OCI-M2 (cell line): ENCODE results near the gene FANCL.
"Not testable (repeated sequence)": the region's sequence is repeated elsewhere in the genome, so short reads cannot be mapped to it uniquely, and the experiment has no call there.

Experiments used
- DNase-seq: peaks from one replicate; lab custom pipeline; 2025; ENCODE audit not compliant: unreplicated experiment; lab: John Stamatoyannopoulos, UW

Gene FANCL

GRCh38 chr2:58145769-58146168, 95.4 kb downstream of the FANCL start:
- DNase-seq, result not testable (repeated sequence)

- DNase-seq, result no peak
These were observed 100.5 kb downstream of the FANCL start for GRCh38 chr2:58140508-58141072.

- no peak for DNase-seq
These were observed 102.6 kb downstream of the FANCL start for GRCh38 chr2:58138396-58139030.

GRCh38 chr2:58137856-58138255, 103.3 kb downstream of the FANCL start:
- DNase-seq, result no peak

- no peak for DNase-seq
These were observed 103.9 kb downstream of the FANCL start for GRCh38 chr2:58137221-58137620.

- no peak for DNase-seq
These were observed 105.3 kb downstream of the FANCL start for GRCh38 chr2:58135861-58136260.

- DNase-seq, result no peak
These were observed 107.7 kb downstream of the FANCL start for GRCh38 chr2:58133395-58133794.

- DNase-seq, result no peak
These were observed 109.7 kb downstream of the FANCL start for GRCh38 chr2:58131191-58132011.

- no peak for DNase-seq
These were observed 110.9 kb downstream of the FANCL start for GRCh38 chr2:58130238-58130637.

- no peak for DNase-seq
These were observed 114.0 kb downstream of the FANCL start for GRCh38 chr2:58127111-58127510.

GRCh38 chr2:58122540-58122939, 118.6 kb downstream of the FANCL start:
- DNase-seq, result no peak

GRCh38 chr2:58122040-58122439, 119.1 kb downstream of the FANCL start:
- no peak for DNase-seq

- DNase-seq, result no peak
These were observed 120.4 kb downstream of the FANCL start for GRCh38 chr2:58120626-58121229.

- not testable (repeated sequence) for DNase-seq
These were observed 127.6 kb downstream of the FANCL start for GRCh38 chr2:58113563-58113962.

- DNase-seq, result no peak
These were observed 130.4 kb downstream of the FANCL start for GRCh38 chr2:58110765-58111164.

- no peak for DNase-seq
These were observed 131.6 kb downstream of the FANCL start for GRCh38 chr2:58109481-58109880.
